NCI-H748 (cell line): Measurements from ENCODE around the gene DGKI.

ENCODE experiments used
- DNase-seq: peaks from one replicate; lab custom pipeline; 2025; ENCODE audit not compliant: unreplicated experiment; lab: John Stamatoyannopoulos, UW

The DGKI gene

DNA sequence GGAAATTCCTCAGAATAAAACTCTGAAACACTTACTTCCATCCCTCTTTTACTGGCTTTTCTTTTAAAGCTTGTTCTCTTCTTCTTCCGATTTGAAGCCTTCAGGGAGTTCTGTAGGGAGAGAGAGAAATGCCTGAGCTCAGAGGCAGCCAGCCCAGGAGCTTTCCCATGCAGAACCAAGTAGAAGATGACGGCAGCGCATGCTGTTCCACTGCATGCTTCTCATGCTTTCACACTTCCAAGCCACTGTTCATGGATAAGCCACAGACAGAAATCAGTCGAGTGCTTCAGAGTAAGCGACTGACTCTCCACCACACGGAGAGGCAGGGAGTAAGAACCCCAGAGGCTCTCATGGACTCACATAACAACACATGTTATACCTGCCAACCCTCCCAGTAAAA lies 237.3 kb downstream of the DGKI start:
- DNase-seq = no peak

DNA sequence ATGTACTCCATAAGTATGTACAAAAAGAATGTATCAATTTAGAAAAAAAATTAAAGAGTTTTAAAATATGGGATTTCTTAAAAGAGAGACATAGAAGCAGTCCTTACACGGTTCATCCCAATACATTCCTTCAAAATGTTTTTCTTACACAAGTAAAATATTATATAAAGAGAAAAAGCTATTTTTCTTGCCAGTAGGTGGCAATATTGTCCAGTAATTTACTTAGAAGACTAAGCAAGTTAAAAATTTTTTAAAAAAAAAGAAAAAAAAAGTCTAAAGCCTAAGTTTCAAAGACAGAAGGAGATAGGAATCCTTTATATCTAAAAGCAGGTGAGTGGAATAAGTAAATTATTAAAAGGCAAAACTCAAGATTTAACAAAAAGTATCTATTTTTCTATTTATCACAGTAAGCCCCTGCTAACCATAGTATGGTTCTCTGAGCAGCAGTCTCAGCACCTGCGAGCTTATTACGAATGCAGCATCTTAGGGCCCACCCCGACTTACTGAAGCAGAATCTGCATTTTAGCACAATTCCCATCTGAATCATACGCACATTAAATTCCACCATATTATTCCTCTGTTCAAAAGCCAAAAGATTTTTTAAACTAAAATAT lies 240.6 kb downstream of the DGKI start:
- peak; percentile 60 for DNase-seq

DNA sequence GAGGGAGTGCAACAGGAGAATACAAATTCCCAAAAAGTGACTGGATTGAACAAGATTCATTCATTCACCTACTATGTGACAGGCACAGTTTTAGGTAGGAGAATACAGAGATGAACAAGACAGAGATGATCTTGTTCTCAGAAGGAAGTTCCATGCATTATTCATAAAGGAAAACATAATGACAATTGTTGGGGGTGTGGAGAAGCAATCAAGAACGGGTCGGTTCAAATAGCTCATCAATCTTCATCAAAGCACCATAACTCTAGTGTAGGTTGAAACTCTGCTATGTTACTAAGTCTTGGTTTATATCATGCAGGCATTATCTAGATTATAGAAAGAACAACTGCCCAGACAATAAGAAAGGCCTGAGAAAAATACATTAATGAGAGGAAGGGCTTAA lies 243.7 kb downstream of the DGKI start:
- DNase-seq = no peak

DNA sequence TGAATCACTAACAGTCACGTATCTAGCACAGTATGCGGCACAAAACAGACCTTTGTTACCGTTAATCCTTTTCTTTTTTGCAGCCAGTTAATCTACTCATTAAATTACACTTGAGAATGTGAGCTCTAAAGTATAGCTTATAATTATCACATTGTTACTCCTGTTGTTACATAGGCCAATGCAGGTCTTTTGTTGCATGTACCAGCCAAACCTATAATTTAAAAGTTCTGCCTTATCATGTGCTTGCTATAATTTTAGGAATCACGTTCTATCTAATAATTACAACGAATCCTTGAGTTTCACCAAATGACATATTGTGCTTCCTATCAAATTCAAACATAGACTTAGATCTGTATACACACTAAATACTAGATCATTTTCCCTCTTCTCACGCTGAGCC lies 245.1 kb downstream of the DGKI start:
- peak; percentile 85 for DNase-seq

DNA sequence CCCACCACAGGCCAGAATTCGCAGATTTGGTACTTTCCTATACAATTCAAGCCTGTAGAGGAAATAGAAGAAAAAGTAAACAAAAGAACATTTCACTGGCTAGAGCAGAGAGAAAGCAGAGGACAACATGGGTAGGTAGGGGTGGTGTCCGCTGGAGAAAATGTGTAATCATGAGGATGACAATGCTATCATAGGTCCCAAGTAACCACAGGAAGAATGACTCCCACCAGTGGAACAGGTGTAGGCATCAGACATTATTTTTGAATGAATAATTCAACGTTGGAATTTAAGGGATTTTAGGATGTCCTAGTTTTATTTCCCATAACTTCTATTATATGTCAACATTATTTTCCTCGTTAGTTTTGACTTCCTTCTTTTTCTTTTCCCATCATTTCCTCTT lies 248.9 kb downstream of the DGKI start:
- no peak for DNase-seq

DNA sequence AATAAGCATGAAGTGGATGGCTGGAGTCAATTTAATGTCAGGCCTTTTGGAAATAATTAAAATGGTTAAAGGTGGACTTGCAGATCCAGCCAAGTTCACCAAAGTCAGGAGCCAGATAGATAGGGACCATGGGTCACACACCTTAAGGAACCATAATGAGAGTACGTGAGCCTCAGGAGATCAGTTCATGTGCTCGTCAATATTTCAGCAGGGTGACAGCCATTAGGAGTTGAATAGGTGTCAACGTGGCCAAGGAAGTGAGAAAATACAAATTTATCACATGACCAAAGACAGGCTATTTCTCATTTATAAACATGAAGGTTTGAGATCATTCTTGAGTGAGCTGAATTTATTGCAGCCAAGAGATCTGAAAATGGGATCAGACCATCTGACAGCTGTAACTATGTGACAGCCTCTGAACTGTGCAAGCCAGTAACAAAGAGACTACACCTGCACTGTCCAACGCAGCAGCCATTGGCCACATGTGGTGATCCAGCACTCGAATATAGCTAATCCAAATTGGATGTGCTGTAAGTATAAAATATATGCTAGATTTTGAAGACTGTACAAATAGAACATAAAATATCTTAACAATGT lies 253.6 kb downstream of the DGKI start:
- DNase-seq = no peak

DNA sequence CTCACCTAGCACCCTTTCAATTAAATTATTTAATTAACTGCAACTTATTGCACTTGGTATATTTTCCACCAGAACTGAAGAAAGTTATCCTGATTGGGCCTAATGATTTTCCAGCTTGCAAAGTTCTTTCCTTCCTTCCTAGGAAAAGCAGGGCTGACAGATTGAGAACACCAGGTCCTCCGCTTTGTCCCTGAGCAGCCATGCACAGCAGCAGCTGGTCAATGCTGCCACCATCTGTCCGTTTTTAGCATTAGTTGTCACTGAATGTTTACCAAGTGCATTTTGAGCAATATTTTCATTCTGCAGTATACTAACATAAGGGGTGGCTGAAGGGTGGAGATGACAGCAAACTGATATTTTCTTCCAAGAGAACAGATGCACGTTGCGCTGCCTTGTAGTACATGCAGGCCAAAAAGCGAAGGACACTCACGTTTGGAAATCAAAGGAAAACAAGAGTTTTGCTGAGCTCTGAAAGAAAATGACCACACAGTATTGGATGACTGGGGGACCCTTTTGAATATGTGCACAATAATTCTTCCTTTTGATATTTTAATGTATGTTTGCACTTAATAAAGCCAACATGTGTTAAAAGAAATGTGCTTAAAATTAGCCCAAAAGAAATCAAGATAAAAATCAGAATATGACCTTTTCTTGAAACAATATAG lies 254.4 kb downstream of the DGKI start:
- peak; percentile 64 for DNase-seq

DNA sequence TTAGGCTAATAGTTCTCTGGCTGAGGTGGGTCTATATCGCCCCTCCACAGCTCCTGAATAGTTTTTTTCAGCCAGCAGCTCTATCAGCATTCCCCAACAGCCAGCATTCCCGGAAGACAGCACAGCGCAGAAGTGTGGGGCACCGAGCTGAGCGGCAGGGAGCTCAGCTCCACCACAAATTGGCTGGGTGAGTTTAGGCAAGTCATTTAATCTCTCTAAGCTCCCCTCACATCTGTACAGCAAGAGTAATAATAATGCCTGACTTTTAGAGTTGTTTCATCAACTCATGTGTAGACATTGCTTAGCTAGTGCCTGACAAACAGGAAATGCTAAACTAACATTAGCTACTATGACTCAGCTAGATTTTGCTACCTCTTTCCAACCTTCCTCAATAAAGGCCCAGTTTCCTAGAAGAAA lies 255.3 kb downstream of the DGKI start:
- no peak for DNase-seq

DNA sequence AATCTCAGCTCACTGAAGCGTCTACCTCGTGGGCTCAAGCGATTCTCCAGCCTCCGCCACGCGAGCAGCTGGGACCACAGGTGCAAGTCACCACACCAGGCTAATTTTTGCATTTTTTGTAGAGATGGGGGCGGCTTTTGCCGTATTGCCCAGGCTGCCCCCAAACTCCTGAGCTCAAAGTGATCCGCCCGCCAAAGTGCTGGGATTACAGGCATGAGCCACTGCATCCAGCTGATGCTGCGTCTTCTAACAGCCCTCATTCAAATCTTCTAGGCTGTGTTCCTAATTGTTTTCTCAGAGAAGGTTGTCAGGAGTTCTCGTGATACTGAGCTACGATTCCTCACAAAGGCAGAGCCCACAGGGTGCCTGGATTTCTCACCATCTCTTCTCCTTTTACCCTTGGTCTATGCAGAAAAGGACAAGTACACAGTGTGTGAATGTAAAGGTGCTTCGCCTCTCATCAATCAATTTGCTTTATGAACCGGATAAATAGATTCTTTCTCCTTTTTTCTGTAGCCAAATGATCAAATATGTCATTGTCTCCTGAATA lies 255.9 kb downstream of the DGKI start:
- DNase-seq = no peak

DNA sequence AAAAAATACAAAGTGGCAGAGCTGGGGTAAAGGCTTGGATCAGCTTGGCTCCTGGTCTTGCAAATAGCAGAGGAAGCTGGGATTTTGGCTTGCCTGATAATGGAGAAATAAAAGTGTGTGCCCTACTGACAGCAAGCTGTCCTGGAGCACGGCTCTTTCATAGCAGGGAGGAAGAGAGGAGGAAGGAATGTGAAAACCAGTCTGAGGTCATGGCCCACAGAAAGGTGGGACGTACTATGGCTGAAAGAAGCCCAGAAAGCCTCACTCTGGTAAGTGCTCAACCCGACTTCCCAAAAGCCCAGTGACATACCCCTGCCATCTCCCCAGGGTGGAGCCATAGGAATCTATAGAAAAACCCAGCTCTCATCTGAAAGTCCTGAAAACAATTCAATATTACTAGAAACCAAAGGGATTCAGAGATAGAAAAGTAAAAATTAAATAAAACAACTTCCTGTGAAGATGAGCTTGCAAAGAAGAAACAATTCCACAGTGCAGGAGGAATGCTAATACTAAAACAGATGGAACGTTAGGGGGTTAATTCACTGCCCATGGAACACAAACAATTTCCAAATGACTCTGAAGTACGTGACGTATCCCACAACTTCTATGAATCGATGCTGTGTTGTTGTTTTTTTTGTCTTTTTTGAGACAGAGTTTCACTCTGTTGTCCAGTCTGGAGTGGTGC lies 256.6 kb downstream of the DGKI start:
- DNase-seq = no peak

DNA sequence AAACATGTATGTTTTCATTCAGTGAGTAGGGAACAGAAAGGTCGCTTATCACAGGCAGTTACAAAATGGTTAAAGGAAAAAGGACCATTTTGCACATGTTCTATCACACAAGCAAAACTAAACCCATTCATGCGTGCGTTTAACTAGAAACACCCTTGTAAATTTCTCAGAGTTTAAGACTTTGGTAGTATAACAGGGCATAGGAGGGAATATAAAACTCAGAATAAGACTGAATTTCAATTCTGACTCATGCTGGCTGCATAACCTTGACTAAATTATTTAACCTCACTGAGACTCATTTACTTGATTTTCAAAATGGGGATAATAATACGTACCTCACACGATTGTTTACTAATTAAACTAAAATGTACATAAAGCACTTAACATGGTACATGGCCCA lies 259.4 kb downstream of the DGKI start:
- DNase-seq = no peak

DNA sequence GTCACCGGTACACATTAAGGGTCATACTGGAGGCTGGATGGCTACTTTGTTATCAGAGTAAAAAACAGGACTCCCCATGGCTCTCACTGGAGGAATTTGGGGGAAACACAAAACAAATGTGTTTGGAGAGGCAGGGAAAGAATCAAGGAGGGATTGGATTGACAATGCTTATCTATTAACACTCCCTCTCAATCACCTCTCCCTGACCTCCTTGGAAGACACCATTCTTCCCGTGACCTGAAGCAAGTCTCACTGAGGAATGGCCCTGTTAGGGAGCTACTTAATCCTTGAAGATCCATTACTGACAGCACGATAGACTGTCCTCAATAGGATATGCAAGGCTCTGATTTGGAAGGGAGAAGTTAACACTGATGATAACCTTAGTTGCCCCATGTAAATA lies 261.2 kb downstream of the DGKI start:
- DNase-seq = no peak

DNA sequence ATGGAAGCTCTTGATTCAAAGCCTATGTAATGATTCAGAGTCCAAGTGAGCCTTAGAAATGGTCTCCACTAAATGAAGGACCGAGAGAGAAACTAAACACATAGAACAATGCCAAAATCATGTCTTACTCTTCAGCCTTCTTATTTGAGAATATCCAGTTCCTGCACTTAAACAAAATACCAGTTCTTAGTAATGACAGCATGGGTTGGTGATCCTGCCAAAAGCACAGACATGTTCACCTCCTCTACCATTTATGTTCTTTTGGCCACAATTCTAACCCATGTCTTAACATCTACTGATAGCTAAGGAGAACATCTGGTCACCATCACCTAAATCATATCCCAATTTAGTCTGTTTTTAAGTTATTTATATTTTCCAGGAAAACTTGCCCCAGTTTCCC lies 263.6 kb downstream of the DGKI start:
- no peak for DNase-seq

DNA sequence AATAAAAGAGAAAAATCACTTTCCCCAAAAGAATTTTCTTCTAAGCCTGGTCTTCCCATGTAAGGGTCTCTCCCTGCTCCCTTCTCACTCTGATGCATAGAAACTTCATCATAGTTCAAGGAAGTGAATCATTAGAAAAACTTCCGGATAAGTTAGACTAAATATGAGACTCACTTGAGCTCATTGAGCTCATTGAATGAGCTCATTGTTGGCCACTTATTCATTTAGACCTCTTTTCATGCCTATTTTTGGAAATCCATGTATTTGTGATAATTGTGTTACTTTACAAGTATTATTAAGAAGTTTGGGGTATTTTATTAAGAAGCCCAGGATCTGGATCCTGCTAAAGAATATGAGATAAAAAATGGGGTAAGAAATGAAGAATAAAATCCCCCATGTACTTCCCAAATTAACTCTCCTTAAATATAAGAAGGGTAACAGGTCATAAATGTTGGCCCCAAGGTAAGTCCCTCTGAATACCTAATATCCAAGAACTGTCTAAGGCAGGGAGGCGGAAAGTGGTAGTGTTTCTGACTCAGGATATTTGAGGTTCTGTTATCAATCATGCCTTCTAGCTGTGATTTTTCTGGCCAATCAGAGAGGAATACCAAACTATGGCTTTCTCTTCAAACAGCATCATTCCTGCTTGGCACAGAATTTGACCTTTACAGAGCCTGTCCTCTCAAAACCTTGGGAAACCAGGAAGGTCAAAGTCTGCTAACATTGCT lies 266.7 kb downstream of the DGKI start:
- DNase-seq = no peak

DNA sequence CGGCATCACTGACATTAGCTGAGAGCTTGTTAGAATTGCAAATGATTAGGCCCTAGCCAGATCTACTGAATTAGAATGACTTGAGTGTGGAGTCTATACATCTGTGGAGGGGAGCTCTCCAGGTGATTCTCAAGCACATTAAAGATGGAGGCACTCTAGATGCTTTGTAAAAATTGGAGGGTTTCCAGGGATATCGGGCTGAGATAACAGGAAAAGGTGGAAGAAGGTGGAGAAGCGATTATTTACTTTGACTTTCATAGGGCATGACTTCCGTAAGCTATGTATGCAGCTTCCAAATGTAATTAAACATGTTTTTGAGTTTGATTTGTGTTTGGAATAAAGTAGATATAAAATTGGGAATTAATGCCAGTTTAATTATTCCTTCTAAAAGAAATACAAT lies 268.2 kb downstream of the DGKI start:
- DNase-seq = no peak

DNA sequence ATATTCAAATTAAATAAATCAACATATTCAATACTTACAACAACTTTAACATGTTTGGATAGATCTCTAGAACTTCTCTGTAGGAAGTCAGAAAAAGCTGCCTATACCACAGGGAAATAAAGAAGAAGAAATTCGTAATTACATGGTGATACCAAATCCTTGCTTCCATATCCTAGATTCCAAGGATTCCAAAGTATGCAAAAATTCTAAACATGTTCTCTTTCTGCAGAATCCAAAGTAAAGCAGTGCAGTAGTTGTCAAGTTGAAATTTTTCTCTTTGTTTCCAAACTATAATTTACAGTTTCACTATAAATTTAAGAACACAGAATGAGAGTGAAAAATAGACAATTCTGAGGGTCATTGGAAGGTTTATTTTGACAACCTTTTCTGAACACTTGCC lies 269.6 kb downstream of the DGKI start:
- no peak for DNase-seq

DNA sequence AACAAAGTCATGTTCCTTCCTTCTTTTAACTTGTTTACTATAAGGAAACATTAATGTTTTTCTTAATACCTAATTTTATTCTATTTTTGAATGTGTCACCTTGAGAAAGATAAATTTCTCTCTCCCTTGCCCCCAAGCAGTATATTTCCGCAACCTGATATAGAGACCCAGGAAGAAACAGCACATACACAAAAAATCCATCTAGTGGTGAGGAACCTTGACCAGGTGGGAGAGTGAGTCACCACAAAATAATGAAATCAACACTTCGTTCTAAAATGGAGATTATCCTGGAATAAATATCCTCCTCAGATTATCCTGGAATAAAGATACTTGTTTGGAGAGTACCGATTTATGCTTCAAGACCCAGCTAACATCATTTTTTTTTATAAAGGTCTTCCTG lies 270.3 kb downstream of the DGKI start:
- DNase-seq = no peak

DNA sequence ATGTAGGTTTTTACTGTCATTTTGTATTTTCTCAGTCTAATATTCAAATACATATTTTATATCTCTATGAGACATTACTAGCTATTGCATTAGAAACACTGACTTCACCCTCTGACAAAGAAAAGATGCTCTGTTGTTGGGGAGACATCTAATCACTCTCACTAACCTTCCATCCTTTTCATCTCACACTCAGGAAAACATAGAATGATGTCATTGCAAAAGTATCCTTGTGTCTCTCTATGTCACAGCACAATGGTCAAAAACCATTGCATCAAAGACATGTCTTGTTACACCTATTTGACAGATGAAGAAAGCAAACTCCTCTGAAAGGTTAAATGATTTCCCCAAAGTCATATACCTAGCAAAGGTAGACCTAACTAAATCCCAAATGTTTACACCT lies 272.0 kb downstream of the DGKI start:
- DNase-seq = no peak

DNA sequence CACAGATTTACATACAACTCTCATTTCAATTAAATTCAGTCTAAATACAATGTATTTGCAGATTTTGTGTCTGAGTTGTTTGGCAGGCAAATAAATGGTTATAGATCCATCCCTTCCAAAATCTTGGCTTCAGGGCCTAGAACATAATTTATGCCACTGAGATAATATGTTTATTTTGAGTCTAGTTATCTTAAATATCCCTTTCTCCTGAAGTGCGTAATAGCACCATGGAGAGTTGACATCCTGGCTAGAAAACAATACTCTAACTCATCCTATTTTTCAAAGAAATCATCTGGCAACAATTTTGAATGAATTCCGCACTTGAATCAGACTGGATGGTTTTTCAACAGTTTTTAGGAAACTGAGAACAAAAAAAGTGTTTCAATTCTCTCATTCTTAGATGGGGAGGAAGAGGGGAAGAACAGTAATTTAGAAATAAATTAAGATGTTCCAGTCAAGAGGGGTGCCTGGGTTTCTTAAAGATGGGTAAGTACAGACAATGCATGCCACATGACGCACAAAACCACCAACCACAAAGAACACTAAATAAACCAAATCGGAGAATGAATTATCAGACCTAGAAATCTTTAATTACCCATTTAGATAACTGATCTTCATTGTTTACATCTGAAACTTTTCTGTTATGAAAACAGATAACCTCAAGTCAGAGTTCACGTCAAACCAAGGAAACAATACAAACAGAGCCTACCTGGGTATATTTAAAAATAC lies 274.6 kb downstream of the DGKI start:
- no peak for DNase-seq

DNA sequence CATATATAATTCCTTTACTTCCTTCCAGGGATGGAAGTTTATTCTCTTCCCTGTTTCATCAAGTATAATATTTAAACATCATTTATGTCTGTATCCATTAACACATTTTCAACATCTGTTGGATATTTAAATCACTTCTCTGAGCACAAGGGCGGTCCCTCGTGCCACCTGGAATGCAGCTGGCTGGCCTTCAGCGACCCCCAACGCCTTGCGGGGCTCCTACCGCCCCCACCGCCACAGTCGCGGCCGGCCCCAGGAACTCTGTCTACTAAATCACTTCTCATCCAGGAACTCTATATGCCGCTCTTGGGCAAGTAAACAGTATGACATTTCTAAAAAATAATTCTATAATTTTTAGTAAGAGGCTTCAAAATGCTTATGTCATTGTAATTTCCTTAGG lies 282.1 kb downstream of the DGKI start:
- no peak for DNase-seq

DNA sequence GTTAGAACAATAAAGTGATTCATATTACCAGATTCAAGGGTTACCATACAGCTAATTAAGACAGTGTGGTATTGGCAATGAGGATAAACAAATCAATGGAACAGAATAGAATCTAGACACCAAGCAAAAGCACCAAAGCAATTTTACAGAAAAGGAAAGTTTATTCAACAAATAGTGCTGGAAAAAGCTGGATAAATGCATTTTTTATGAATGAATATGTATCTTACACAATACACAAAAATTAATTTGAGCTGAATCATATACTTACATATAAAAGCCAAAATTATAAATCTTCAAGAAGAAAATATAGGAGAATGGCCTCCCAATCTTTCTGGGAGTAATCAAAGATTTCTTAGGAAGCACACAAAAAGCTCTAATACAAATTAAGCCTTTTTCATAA lies 282.8 kb downstream of the DGKI start:
- DNase-seq = no peak
